GM19467 (cell line): ENCODE data around the gene FOXD4L6.
"Not testable (repeated sequence)": the region's sequence is repeated elsewhere in the genome, so short reads cannot be mapped to it uniquely, and the experiment has no call there.

ENCODE experiments used
- ATAC-seq: cut with Tn5 transposase; IDR thresholded peaks from one replicate; pipeline ENCODE4 v1.9.1; 2021; ENCODE audit warnings: mild to moderate bottlenecking, moderate library complexity; ENCODE audit not compliant: unreplicated experiment

The FOXD4L6 gene

GRCh38 chr9:41128581-41128980 lies at the start of gene FOXD4L6:
FOXD4L6 (minus strand) TSS chr9:41128681; CDS start chr9:41128383, 298 bp downstream.
- ATAC-seq, result not testable (repeated sequence)

GRCh38 chr9:41174994-41175393 lies 46.5 kb upstream of the FOXD4L6 start:
- not testable (repeated sequence) for ATAC-seq

GRCh38 chr9:41150116-41150515 lies 21.6 kb upstream of the FOXD4L6 start:
- ATAC-seq, result not testable (repeated sequence)

GRCh38 chr9:41141878-41142277 lies 13.4 kb upstream of the FOXD4L6 start:
- not testable (repeated sequence) for ATAC-seq

- ATAC-seq, result not testable (repeated sequence)
Measured at GRCh38 chr9:41126746-41127446, 1.6 kb downstream of the FOXD4L6 start.

- not testable (repeated sequence) for ATAC-seq
Measured at GRCh38 chr9:41125936-41126335, 2.5 kb downstream of the FOXD4L6 start.

GRCh38 chr9:41125109-41125658 lies 3.3 kb downstream of the FOXD4L6 start:
- not testable (repeated sequence) for ATAC-seq

GRCh38 chr9:41124250-41125108 lies 4.0 kb downstream of the FOXD4L6 start:
- ATAC-seq, result not testable (repeated sequence)

GRCh38 chr9:41123812-41124211 lies 4.7 kb downstream of the FOXD4L6 start:
- not testable (repeated sequence) for ATAC-seq

GRCh38 chr9:41123396-41123795 lies 5.1 kb downstream of the FOXD4L6 start:
- not testable (repeated sequence) for ATAC-seq

- ATAC-seq, result not testable (repeated sequence)
Measured at GRCh38 chr9:41120696-41121095, 7.8 kb downstream of the FOXD4L6 start.

- ATAC-seq, result not testable (repeated sequence)
Measured at GRCh38 chr9:41119719-41120118, 8.8 kb downstream of the FOXD4L6 start.

GRCh38 chr9:41119311-41119710 lies 9.2 kb downstream of the FOXD4L6 start:
- not testable (repeated sequence) for ATAC-seq

- not testable (repeated sequence) for ATAC-seq
Measured at GRCh38 chr9:41113348-41113747, 15.1 kb downstream of the FOXD4L6 start.

GRCh38 chr9:41111414-41111813 lies 17.1 kb downstream of the FOXD4L6 start:
- ATAC-seq, result not testable (repeated sequence)

- not testable (repeated sequence) for ATAC-seq
Measured at GRCh38 chr9:41110913-41111312, 17.6 kb downstream of the FOXD4L6 start.

- not testable (repeated sequence) for ATAC-seq
Measured at GRCh38 chr9:41109253-41109652, 19.2 kb downstream of the FOXD4L6 start.

GRCh38 chr9:41108816-41109215 lies 19.7 kb downstream of the FOXD4L6 start:
- not testable (repeated sequence) for ATAC-seq

- not testable (repeated sequence) for ATAC-seq
Measured at GRCh38 chr9:41106472-41107116, 21.9 kb downstream of the FOXD4L6 start.

- not testable (repeated sequence) for ATAC-seq
Measured at GRCh38 chr9:41105557-41106253, 22.8 kb downstream of the FOXD4L6 start.
